Subcutaneous abdominal adipose tissue (tissue), 5 donors: ENCODE results near the gene POU2F2.
"Not testable (repeated sequence)": the region's sequence is repeated elsewhere in the genome, so short reads cannot be mapped to it uniquely, and the experiment has no call there.

Source experiments
- H3K27ac ChIP-seq: one replicate; pipeline ENCODE4 v1.7.0; 2013; ENCODE audit warnings: low read depth, mild to moderate bottlenecking, inconsistent platforms, low read length, moderate library complexity
- H3K27me3 ChIP-seq, 5 donors: one replicate each; pipeline ENCODE4 v1.7.0; 2013; ENCODE audit warnings: low read length in 5 of 5, inconsistent platforms in 1 of 5; ENCODE audit not compliant: control insufficient read depth in 5 of 5, insufficient read depth in 4 of 5
- H3K36me3 ChIP-seq, 5 donors: one replicate each; pipeline ENCODE4 v1.7.0; 2013; ENCODE audit warnings: low read length in 5 of 5; ENCODE audit not compliant: control insufficient read depth in 5 of 5, insufficient read depth in 5 of 5
- H3K4me1 ChIP-seq, 5 donors: one replicate each; pipeline ENCODE4 v1.7.0; 2013; ENCODE audit warnings: low read length in 5 of 5, mild to moderate bottlenecking in 3 of 5, moderate library complexity in 1 of 5; ENCODE audit not compliant: control insufficient read depth in 5 of 5, insufficient read depth in 5 of 5
- H3K4me3 ChIP-seq, 5 donors: one replicate each; pipeline ENCODE4 v1.7.0; 2013; ENCODE audit warnings: low read length in 5 of 5, low read depth in 1 of 5
- H3K9ac ChIP-seq, 5 donors: one replicate each; pipeline ENCODE4 v1.7.0; 2013; ENCODE audit warnings: low read length in 5 of 5, mild to moderate bottlenecking in 4 of 5, moderate library complexity in 3 of 5
- H3K9me3 ChIP-seq, 5 donors: one replicate each; pipeline ENCODE4 v1.7.0; 2013; ENCODE audit warnings: low read length in 5 of 5; ENCODE audit not compliant: control insufficient read depth in 5 of 5
- donor health status: healthy.
- donor health status: healthy.
- donor health status: healthy.
- donor health status: healthy.
- donor health status: healthy.

Gene POU2F2

DNA sequence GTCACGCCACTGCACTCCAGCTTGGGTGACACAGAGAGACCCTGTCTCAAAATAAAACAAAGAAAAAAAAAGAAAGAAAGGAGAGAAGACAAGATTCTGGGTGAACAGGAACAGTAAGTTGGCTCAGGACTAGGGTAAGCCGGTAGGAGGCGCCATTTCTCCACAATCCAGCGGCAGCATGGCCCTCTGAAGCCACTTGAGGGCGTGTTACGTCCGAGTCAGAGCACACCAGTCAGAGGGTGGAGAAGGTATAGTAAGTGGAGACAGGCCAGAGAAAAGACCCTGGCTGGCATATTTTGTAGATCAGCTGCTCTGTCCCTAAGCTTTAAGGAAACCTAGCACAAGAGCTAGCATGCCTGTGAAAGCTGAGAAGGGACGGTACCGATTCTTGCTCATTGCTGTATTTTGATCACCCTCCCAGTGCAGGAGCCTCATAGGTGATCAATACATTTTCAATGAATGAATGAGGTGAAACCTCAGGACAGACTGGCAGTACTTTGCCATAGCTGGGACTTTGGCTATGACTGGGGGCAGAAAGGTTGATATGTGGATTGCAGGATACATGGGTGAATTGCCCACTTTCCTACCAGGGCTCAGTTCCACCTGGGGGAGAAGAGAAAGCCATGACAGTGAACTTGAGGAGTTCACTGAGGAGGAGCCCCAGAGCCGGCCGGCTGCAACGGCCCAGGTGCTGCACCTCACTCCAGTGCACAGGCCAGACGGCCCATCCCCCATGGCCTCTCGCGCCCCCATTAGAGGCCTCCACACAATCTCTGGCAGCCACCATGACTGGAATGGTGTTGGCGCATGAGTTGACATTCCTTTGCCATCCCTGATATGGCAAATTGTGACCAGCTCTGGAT lies 23.5 kb downstream of the POU2F2 start:
- H3K27ac ChIP-seq, result no peak overlapping the region
- peaks cover 2 to 12% (median 9%) of the 10 kb centered on the region in 5 donors for H3K4me1 ChIP-seq
- no peaks in the 10 kb centered on the region for H3K9me3 ChIP-seq
- peaks cover 0 to 9% (median 0%) of the 10 kb centered on the region in 5 donors for H3K27me3 ChIP-seq
- H3K4me3 ChIP-seq, result no peak overlapping the region
- H3K36me3 ChIP-seq, result no peaks in the 10 kb centered on the region
- H3K9ac ChIP-seq, result no peak overlapping the region

DNA sequence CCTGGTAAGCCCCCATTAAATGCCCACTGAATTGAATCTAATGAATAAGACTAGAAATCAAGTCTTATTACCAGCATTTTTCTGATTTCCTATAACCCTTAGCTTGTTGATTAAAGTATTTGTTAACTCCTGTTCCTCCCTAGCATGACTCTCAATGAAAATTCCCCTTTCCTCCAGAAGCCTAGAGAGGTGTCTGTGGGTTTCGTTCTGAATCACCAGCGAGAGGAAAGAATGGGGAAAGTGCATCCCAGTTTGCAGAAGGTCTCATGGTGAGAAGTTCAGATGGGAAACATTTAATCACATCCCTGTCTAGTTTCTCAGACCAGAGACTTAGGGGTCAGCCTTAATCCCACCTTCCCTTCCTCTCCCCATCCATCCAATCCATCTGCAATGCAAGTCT lies 26.9 kb downstream of the POU2F2 start:
- no peak overlapping the region for H3K4me3 ChIP-seq
- H3K9ac ChIP-seq, result no peak overlapping the region
- H3K27ac ChIP-seq, result no peak overlapping the region
- H3K4me1 ChIP-seq, result peaks cover 0 to 7% (median 5%) of the 10 kb centered on the region in 5 donors
- no peaks in the 10 kb centered on the region for H3K9me3 ChIP-seq
- H3K36me3 ChIP-seq, result no peaks in the 10 kb centered on the region
- H3K27me3 ChIP-seq, result peaks cover 0 to 9% (median 0%) of the 10 kb centered on the region in 5 donors

DNA sequence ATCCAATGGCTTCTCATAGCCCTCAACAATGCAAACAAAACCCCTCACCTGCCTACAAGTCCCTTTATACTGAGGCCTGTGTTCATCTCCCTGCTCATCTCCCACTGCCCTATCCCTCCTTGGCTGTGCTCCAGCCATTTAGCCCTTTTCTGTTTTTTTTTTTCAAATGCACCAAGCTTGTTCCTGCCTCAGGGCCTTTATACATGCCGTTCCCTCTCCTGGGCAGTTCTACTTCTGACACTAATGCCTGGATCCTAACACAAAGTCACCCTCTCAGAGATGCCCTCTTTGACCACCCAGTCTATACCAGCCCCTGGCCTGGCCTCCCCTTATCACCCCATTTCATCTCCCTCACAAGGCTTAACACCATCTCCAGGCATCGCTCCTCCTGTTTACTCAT lies 29.4 kb downstream of the POU2F2 start:
- Histone ChIP-seq H3K4me1 (no peaks in the 10 kb centered on the region), H3K9me3 (no peaks in the 10 kb centered on the region), H3K36me3 (no peaks in the 10 kb centered on the region), H3K27ac (no peak overlapping the region), H3K9ac (no peak overlapping the region), H3K27me3 (peaks cover 0 to 6% (median 2%) of the 10 kb centered on the region in 5 donors), H3K4me3 (no peak overlapping the region)

DNA sequence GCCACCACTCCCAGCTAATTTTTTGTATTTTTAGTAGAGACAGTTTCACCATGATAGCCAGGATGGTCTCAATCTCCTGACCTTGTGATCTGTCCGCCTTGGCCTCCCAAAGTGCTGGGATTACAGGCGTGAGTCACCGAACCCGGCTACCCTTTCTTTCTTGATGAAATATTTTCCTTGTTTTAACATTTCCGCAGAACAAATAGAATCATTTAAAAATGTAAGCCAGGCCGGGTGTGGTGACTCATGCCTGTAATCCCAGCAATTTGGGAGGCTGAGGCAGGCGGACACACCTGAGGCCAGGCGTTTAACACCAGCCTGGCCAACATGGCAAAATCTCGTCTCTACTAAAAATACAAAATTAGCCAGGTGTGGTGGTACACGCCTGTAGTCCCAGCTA lies 32.0 kb downstream of the POU2F2 start:
- H3K27me3 ChIP-seq, result peaks cover 2 to 17% (median 5%) of the 10 kb centered on the region in 5 donors
- H3K9me3 ChIP-seq, H3K27ac ChIP-seq, H3K4me1 ChIP-seq, H3K4me3 ChIP-seq, H3K36me3 ChIP-seq, H3K9ac ChIP-seq: not testable (repeated sequence)

DNA sequence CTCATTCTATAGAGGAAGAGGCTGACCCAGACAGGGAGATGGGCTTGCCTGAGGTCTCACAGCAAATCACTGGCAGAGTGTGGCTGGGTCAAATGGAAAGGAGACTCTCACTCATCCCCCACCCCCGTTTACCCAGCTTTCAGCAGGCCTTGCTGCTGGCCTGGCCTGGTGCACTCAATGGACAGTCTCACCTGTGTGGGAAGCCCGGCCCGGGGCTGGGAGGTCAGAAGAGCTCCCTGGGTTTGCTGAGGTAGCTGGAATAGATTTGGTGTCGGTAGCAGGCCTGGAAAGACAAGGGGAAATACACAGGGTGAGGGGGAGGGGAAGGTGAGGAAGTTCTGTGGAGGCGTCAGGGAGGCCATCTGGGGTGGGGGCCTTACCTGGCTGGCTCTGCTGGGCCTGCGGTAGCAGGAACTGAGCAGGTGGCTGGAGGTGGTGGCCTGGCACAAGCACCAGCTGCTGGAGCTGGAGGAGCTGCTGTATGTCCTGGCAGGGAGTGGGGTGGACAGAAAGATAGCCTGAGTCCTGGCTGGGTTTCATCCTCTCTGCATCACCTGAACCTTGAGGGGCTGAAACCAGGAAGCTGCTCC lies 32.8 kb downstream of the POU2F2 start:
- H3K9ac ChIP-seq, result no peak overlapping the region
- peaks cover 0 to 10% (median 0%) of the 10 kb centered on the region in 5 donors for H3K36me3 ChIP-seq
- no peak overlapping the region for H3K4me3 ChIP-seq
- H3K27me3 ChIP-seq, result peaks cover 2 to 17% (median 5%) of the 10 kb centered on the region in 5 donors
- H3K27ac ChIP-seq, result no peak overlapping the region
- peaks cover 0 to 6% (median under 1%) of the 10 kb centered on the region in 5 donors for H3K4me1 ChIP-seq
- no peaks in the 10 kb centered on the region for H3K9me3 ChIP-seq

DNA sequence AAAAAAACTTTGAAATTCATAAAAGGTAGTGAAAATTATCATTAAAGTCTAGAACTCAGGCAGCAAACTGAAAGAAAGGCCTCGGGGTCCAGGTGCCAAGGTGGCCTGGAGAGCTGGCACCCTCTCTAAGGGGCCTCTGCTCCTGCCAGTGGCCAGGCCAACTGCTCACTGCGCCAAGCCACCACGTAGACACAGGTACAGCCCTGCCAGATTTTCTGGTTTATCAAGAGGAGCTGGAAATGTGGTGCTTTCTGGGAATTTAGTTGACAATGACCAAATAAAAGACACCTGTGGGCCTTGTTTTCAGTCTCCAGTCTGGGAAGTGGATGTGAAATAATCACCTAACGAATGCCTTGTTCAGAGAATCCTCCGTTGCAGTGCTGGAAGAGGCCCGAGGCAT lies 33.5 kb downstream of the POU2F2 start:
- peaks cover 0 to 13% (median 7%) of the 10 kb centered on the region in 5 donors for H3K4me1 ChIP-seq
- H3K4me3 ChIP-seq, result no peak overlapping the region
- peaks cover 2 to 17% (median 5%) of the 10 kb centered on the region in 5 donors for H3K27me3 ChIP-seq
- no peak overlapping the region for H3K9ac ChIP-seq
- no peak overlapping the region for H3K27ac ChIP-seq
- H3K36me3 ChIP-seq, result peaks cover 0 to 14% (median 0%) of the 10 kb centered on the region in 5 donors
- no peaks in the 10 kb centered on the region for H3K9me3 ChIP-seq

DNA sequence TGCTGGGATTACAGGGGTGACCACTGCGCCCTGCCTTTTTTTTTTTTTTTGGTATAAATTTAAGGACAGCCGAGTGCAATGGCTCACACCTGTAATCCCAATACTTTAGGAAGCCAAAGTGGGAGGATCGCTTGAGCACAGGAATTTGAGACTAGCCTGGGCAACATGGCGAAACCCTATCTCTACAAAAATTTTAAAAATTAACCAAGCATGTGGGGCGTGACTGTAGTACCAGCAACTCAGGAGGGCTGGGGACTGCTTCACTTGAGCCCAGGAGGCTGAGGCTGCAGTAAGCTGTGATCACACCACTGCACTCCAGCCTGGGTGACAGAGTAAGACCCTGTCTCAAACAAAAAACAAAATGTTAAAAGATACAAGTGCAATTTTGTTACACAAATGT lies 34.8 kb downstream of the POU2F2 start:
- peaks cover 0 to 17% (median 0%) of the 10 kb centered on the region in 5 donors for H3K36me3 ChIP-seq
- no peak overlapping the region for H3K27ac ChIP-seq
- H3K4me1 ChIP-seq, result peaks cover 0 to 23% (median 10%) of the 10 kb centered on the region in 5 donors
- H3K27me3 ChIP-seq, result peaks cover 2 to 17% (median 5%) of the 10 kb centered on the region in 5 donors
- no peak overlapping the region for H3K4me3 ChIP-seq
- no peak overlapping the region for H3K9ac ChIP-seq
- H3K9me3 ChIP-seq, result no peaks in the 10 kb centered on the region

DNA sequence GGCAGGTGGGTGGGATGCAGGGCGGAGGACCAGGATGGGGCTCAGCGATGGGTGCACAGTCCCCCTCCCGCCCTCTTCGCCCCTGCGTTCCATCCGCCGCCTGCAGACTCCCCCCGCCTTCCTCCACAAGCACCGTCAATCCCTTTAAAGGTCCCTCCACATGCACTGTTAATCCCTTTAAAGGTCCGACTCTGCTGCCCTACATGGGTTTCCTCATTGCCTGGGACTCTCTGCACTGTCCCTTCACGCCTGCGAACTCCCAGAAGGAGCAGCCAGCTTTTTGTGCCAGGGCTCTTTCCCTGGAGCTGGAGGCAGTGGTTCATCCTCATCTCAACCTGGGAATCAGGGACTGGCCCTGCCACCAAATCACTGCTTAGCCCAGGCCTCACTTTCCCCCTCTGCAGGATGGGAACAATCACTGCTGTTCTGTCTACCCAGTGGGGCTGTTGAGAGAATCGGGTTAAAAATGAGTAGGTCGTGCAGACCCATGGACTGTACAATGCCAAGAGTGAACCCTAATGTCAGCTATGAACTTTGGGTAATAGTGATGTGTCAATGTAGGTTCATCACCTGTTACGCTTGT lies 35.9 kb downstream of the POU2F2 start:
- H3K9ac ChIP-seq, result no peak overlapping the region
- H3K4me3 ChIP-seq, result no peak overlapping the region

DNA sequence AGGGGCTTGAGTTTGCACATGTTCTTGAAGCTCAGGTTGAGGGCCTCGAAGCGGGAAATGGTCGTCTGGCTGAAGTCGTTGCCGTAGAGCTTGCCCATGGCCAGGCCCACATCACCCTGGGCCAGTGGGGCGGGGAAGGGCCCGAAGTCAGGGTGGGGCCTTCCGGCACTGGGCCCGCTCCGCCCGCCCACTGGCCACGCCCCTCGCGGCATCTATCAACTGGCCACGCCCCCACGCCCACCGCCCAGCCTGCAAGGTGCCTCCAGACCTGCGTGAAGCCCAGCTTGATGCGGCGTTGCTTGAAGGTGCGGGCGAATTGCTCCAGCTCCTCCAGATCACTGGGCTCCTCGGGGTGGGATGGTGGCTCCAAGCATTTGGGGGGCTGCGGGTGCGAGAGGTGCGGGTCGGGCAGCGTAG lies 36.4 kb downstream of the POU2F2 start:
- H3K9ac ChIP-seq, result no peak overlapping the region

More for the DNA sequence above, 35.9 kb downstream of the POU2F2 start:
- Histone ChIP-seq H3K27me3 (peaks cover 2 to 19% (median 5%) of the 10 kb centered on the region in 5 donors), H3K27ac (no peak overlapping the region), H3K36me3 (peaks cover 0 to 17% (median 0%) of the 10 kb centered on the region in 5 donors), H3K4me1 (peaks cover 0 to 33% (median 10%) of the 10 kb centered on the region in 5 donors), H3K9me3 (no peaks in the 10 kb centered on the region)

More for the DNA sequence above, 36.4 kb downstream of the POU2F2 start:
- H3K27me3 ChIP-seq, result peaks cover 2 to 19% (median 5%) of the 10 kb centered on the region in 5 donors
- H3K36me3 ChIP-seq, result peaks cover 0 to 17% (median 0%) of the 10 kb centered on the region in 5 donors
- no peak overlapping the region for H3K27ac ChIP-seq
- no peaks in the 10 kb centered on the region for H3K9me3 ChIP-seq
- H3K4me3 ChIP-seq, result no peak overlapping the region
- H3K4me1 ChIP-seq, result peaks cover 0 to 35% (median 10%) of the 10 kb centered on the region in 5 donors
